ENCODE measurements around the gene PPM1A. TPM values are rescaled to one million over a fixed set of nuclear protein-coding genes. Genes with fewer than 3 reads are reported as not detected.

Gene PPM1A
- total and polyA plus RNA-seq, 2 of the 8 experiments (the other 6 are each of a cell fraction or from before 2014, with no cell fraction given): 14.0 to 51.2 TPM

GRCh38 chr14:60327447-60328331 is 78.7 kb downstream of the PPM1A start:
- Histone ChIP-seq H3K79me1 (ENCODE audit: low read depth, low read length) (no peaks in the 10 kb centered on the region), H2BK20ac (ENCODE audit: low read length) (peak overlapping the region; percentile 51; the same call in 1 of the 2 replicates), H2BK120ac (replicated peaks; ENCODE audit: low read depth, low read length) (peak overlapping the region; percentile 76), H3K56ac (replicated peaks; ENCODE audit: insufficient read length, low read depth, low read length) (no peak overlapping the region), H2AK5ac (ENCODE audit: low read depth, low read length) (no peak overlapping the region), H3K79me2 (ENCODE audit: control insufficient read depth in 1 of 2, insufficient read depth in 2 of 2, low read length in 2 of 2) (no peaks in the 10 kb centered on the region), H2BK5ac (ENCODE audit: low read depth, low read length) (no peak overlapping the region), H3K9ac (replicated peaks in 1 of 4; ENCODE audit: extremely low read depth in 1 of 4, low read depth in 3 of 4, low read length in 3 of 4) (peak overlapping the region in 1 of 4 experiments; percentile 4; a peak in 1 of 7 replicates), H3K23me2 (ENCODE audit: low read depth, low read length) (peaks cover 2% of the 10 kb centered on the region; the same call in 1 of the 2 replicates), H3K18ac (ENCODE audit: extremely low read depth, low read length) (peak overlapping the region; percentile 79), H3K9me3 (ENCODE audit: insufficient read depth in 2 of 2, low read depth in 1 of 2, low read length in 1 of 2) (no peaks in the 10 kb centered on the region), H4K8ac (ENCODE audit: extremely low read depth, insufficient read depth, low read length) (peak overlapping the region; percentile 91), H2AFZ (ENCODE audit: low read length) (peak overlapping the region; percentile 37; the same call in 1 of the 2 replicates), H2BK15ac (ENCODE audit: low read length) (peak overlapping the region; percentile 82; the same call in 1 of the 2 replicates), H3K14ac (ENCODE audit: insufficient read length) (no peak overlapping the region), H4K20me1 (replicated peaks in 1 of 2; ENCODE audit: control insufficient read depth in 1 of 2, insufficient read depth in 2 of 2, low read length in 2 of 2) (no peaks in the 10 kb centered on the region), H2BK12ac (ENCODE audit: low read depth, low read length) (peak overlapping the region; percentile 78; the same call in 1 of the 2 replicates), H3K4me3 (ENCODE audit: extremely low read depth in 1 of 4, insufficient read depth in 2 of 4, low read depth in 3 of 4, low read length in 4 of 4) (peak overlapping the region; percentile 41 to 59 (median 50)), H3K4ac (replicated peaks; ENCODE audit: insufficient read length, low read depth, low read length) (no peak overlapping the region), H3K4me1 (replicated peaks in 1 of 4; ENCODE audit: control insufficient read depth in 3 of 4, insufficient read depth in 4 of 4, low read length in 3 of 4) (peaks cover 7 to 14% (median 8%) of the 10 kb centered on the region in 4 experiments; a peak in 6 of 7 replicates), H4K91ac (replicated peaks; ENCODE audit: insufficient read length, low read length) (peak overlapping the region; percentile 98), H3K27ac (ENCODE audit: low read depth, low read length) (no peak overlapping the region), H3K4me2 (ENCODE audit: insufficient read depth in 1 of 2, low read depth in 2 of 2, low read length in 2 of 2) (peak overlapping the region; percentile 78 to 97), H4K5ac (ENCODE audit: insufficient read length, low read depth, low read length) (no peak overlapping the region), H3K27me3 (replicated peaks in 1 of 4; ENCODE audit: control insufficient read depth in 3 of 4, extremely low read depth in 1 of 4, insufficient read depth in 3 of 4, low read length in 3 of 4) (peaks cover 0 to 5% (median 1%) of the 10 kb centered on the region in 4 experiments; a peak in 3 of 7 replicates), H3K23ac (ENCODE audit: insufficient read length) (no peak overlapping the region), H3K36me3 (ENCODE audit: control insufficient read depth in 2 of 4, insufficient read depth in 4 of 4, low read length in 3 of 4) (no peaks in the 10 kb centered on the region)
- 13% methylated on average over 51 of the region's 58 CpGs; no CpG with 5 or more reads in 1 of the 2 experiments for WGBS, 2 experiments (ENCODE audit: extremely low coverage in 1 of 2, insufficient coverage in 1 of 2, insufficient read length in 1 of 2, insufficient replicate concordance in 2 of 2, low coverage in 1 of 2, low lambda C conversion rate in 2 of 2, missing lambda C conversion rate in 1 of 2)
- DNase-seq (ENCODE audit: low read depth in 1 of 2, low spot score in 2 of 2) (peak in 1 of 2 experiments; percentile 72), FAIRE-seq (no peak)
- ChIA-PET POLR2A (ENCODE audit: partially characterized antibody) (interaction anchor here (1.2 to 3.0 kb wide), 7 partner anchors 10 to 188 kb away, joined by 3 to 13 read pairs (median 4); partner anchors contain the start of gene PPM1A), CTCF (ENCODE audit: partially characterized antibody) (interaction anchor here (0.6 to 7.8 kb wide), 45 partner anchors 8 to 654 kb away, joined by 3 to 73 read pairs (median 4); partner anchors contain the start of gene PPM1A)
- TF ChIP-seq JUND (IDR thresholded peaks at IDR 0.05; ENCODE audit: low read length) (no peak), HDAC2 (IDR thresholded peaks at IDR 0.05; ENCODE audit: borderline replicate concordance in 1 of 2, low read depth in 2 of 2, low read length in 2 of 2) (0 out of 4 replicates have a peak, but pooled peaks of 1 of the 2 experiments have one; percentile 16), KDM4A (IDR thresholded peaks at IDR 0.05; ENCODE audit: low read depth, low read length, severe bottlenecking) (peak; percentile 80), TAF1 (IDR thresholded peaks at IDR 0.05; ENCODE audit: low read depth, low read length) (no peak), YY1 (IDR thresholded peaks at IDR 0.05; ENCODE audit: low read depth, low read length) (no peak)
- TF ChIP-seq, protein P1, sequence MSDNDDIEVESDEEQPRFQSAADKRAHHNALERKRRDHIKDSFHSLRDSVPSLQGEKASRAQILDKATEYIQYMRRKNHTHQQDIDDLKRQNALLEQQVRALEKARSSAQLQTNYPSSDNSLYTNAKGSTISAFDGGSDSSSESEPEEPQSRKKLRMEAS (IDR thresholded peaks at IDR 0.05): peak; percentile 69
- TF ChIP-seq, protein P2, sequence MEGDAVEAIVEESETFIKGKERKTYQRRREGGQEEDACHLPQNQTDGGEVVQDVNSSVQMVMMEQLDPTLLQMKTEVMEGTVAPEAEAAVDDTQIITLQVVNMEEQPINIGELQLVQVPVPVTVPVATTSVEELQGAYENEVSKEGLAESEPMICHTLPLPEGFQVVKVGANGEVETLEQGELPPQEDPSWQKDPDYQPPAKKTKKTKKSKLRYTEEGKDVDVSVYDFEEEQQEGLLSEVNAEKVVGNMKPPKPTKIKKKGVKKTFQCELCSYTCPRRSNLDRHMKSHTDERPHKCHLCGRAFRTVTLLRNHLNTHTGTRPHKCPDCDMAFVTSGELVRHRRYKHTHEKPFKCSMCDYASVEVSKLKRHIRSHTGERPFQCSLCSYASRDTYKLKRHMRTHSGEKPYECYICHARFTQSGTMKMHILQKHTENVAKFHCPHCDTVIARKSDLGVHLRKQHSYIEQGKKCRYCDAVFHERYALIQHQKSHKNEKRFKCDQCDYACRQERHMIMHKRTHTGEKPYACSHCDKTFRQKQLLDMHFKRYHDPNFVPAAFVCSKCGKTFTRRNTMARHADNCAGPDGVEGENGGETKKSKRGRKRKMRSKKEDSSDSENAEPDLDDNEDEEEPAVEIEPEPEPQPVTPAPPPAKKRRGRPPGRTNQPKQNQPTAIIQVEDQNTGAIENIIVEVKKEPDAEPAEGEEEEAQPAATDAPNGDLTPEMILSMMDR (IDR thresholded peaks at IDR 0.05; ENCODE audit: control extremely low read depth in 1 of 3, insufficient read depth in 1 of 3, low read depth in 1 of 3, low read length in 3 of 3): peak in 2 of 3 experiments; percentile 8 to 33; a peak in 3 of 4 replicates

Data from H1 (cell line).